Stimulated activated CD4-positive, alpha-beta T cell treated with anti-CD3 and anti-CD28 coated beads, Interleukin-4, amount 100 ng/mL, for 24 hours (primary cell): ENCODE results near the gene SHANK3.
"Not testable (repeated sequence)": the region's sequence is repeated elsewhere in the genome, so short reads cannot be mapped to it uniquely, and the experiment has no call there.

Experiments
- DNase-seq: peaks from one replicate; pipeline ENCODE4 v3.0.0-alpha.2; 2020

SHANK3 gene

DNA sequence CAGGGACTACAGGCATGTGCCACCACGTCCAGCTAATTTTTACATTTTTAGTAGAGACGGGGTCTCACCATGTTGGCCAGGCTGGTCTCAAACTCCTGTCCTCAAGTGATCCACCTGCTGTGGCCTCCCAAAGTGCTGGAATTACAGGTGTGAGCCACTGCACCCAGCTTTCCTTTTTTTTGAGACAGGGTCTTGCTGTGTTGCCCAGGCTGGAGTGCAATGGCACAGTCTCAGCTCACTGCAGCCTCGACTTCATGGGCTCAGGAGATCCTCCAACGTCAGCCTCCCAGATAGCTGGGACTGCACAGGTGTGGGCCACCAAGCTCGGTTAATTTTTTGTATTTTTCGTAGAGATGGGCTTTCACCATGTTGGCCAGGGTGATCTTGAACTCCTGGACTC is 18.0 kb upstream of the SHANK3 start:
- DNase-seq, result not testable (repeated sequence)

DNA sequence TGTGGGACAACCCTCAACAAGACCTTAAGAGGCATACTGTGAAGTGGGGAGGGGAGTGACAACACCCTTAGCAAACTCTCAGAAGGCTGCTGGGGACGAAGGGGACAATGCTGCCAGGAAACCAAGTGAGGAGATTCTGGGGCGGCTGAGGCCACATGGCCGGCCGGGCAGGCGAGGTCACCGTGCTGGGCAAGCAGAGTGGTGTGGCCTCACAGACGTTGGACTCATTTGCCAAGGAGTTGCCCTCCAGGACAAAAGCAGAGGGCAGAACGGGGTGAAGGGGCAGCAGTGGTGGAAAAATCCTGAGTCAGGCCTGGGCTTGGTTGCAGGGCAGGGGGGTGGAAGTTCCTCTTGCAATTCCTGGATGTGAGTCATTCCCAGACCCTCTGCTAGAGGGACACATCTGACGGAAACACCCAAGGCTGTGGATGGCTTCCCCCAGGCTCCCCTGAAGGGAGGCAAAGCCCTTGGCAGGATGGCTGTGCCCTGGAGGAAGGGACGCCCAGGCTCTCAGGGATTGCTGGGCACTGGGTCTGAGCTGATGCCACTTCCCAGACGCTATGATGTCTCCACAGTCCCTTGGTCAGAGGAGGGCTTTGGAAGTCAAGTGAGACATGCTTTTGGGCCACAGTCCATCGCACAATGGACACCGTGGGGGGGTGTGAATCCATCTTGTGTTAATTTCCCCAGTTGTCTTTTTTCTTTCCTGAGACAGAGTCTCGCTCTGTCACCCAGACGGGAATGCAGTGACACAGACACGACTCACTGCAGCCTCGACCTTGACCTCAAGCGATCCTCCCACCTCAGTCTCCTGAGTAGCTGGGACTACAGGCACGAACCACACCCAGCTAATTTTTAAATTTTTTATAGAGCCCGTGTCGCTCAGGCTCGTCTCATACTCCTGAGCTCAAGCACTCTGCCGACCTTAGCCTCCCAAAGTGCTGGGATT is 16.2 kb upstream of the SHANK3 start:
- no peak for DNase-seq

DNA sequence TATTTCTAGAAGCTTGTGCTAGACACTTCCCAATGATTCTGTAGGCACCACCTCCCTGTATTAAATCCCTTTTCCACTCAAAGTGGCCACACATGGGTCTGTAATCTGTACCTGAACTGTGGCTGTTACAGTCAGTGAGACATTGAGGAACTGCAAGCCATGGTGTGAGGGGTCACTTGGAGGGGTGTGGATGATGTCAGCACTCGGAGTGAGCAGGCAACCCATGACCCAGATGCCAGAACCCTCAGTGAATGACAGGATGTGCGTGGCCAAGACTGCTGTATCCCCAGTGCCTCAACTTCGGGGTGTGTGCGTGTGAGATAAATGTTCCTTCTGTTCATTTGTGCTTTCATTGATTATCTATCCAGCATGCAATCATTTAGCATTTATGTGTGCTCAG is 14.7 kb upstream of the SHANK3 start:
- DNase-seq, result no peak

DNA sequence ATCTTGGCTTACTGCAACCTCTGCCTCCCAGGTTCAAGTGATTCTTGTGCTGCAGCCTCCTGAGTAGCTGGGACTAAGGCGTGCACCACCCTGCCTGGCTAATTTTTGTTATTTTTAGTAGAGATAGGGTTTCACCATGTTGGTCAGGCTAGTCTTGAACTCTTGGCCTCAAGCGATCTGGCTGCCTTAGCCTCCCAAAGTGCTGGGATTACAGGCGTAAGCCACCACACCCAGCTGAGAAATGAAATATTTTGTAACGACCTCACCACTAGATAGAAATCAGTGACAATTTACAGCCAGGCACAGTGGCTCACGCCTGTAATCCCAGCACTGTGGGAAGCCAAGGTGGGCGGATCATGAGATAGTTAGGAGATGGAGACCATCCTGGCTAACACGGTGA is 12.9 kb upstream of the SHANK3 start:
- not testable (repeated sequence) for DNase-seq

DNA sequence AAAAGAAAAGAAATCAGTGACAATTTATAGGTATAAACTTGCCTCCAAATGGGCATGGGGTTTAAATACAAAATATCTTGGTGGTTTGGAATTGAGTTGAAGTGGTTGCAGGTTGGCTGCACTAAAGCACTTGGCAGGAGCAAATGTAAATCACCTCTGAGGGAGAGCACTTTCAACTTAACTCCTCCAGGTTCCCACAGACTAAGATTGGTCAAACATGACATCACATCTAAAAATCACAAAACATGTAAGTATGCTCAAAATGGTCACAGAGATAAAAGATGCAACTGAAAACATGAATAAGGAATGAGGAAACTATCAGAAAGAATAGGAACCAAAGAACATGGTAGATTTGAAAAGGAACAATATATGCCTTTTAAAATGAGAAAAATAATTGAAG is 12.3 kb upstream of the SHANK3 start:
- no peak for DNase-seq

DNA sequence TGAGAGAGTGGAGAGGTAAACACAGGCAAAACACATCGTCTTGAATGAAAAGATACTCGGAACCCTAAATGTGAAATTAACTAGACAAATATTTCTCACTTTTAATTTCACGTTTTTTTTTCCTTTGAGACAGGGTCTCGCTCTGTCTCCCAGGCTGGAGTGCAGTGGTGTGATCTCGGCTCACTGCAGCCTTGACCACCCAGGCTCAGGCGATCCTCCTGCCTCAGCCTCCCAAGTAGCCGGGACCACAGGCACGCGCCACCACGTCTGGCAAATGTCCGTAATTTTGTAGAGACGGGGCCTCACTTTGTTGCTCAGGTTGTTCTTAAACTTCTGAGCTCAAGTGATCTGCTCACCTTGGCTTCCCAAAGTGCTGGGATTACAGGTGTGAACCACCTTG is 7.4 kb upstream of the SHANK3 start:
- no peak for DNase-seq

DNA sequence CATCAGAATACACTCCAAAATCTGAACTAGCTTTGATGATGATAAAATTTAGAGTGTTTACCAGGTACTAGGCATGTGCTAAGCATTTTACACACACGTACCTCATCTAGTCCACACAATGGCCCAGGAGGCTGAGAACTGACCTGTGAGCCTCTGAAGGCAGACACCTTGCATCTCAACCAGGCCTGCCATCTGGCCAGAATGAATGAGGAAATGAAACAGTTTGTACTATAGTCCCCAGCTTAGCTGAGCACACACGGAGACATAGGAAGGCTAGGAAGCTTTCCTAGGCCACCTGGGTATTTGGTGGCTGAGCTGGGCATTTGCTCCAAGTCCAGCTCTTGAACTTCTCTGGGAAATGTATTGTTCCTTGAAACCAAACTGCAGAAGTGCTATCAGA is 6.9 kb upstream of the SHANK3 start:
- no peak for DNase-seq

DNA sequence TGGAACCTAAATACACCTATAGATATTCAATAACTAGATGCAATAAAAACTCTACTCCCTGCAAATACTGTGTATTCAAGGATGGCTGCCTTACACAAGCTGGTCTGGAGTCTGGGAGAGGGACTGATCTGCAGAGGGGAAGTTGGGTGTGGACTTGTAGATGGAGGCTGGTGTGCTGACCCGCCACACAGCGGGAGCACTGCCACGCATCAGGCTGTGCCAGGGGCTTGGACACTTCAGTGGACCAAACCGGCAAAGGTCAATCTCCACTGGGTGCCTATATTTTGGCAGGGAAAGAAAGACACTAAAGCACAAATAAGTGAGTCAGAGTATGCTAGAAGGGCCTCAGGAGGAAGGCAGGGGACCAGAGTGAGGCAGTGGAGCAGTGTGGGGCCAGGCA is 2.1 kb upstream of the SHANK3 start:
- no peak for DNase-seq

DNA sequence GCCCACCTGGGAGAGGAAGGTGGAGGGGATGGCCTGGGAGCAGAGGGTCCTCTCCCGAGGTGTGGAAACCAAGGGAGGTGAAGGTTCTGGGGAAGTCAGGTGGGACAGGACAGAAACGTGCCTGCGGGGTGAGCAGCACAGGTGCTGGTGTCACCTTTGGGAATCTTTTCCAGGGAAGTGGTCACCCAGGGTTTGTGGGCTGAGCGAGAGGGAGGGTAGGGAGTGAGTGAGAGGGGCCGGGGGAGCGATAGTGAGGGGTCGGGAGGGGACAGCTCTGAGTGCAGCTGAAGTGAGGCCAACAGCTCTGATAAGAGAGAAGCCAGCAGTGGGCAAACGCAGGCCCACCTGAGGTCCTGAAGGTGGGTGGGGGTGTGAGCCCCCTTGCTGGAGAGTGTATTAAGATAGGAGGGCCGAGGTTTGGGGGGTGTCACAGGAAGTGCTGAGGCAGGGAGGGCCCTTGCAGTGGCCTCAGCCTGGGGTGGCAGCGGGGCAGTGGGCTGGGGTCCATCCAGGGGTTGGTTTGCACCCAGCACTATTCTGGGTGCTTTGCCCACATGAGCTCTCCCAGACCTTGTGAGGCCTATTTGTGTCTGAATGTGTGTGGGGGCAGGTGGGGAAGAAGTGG is 1.6 kb upstream of the SHANK3 start:
- no peak for DNase-seq

DNA sequence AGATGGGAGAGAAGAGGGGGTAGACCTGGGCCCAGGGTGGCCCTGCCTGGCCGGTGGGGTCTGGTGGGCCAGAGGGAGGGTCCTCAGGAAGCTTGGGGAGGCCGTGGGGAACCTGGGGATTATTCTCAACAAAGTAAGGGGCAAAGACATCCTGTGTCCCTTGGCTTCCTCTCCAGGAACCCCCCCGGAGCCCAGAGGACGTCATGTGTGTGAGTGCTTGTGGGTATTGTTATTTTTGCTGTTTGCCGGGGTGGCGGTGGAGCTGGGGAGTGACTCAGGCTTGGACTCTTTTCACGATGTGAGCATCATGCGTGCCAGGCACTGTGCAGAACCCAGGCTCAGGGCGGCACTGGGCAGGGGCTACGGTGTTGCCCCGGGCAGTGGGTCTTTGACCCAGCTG is 982 bp upstream of the SHANK3 start:
- DNase-seq, result no peak

DNA sequence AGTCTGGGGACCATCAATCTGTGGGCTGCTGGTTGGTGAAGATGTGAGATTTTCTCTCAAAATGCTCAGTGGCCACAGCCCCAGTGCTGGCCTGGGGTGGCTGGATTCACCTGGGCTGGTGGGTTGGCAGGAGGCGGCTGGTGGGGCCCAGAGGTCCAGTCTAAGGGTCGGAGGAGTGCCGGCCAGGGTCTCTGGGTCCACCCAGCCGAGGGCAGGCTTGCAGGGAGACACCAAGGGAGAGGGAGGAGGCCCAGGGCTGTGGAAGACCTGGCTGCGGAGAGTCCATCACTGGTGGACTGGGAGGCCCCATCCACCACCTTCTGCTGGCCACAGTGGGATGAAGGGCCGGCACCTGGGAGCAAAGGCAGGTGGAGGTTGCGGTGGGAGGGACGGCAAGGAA is 582 bp upstream of the SHANK3 start:
- DNase-seq, result no peak

DNA sequence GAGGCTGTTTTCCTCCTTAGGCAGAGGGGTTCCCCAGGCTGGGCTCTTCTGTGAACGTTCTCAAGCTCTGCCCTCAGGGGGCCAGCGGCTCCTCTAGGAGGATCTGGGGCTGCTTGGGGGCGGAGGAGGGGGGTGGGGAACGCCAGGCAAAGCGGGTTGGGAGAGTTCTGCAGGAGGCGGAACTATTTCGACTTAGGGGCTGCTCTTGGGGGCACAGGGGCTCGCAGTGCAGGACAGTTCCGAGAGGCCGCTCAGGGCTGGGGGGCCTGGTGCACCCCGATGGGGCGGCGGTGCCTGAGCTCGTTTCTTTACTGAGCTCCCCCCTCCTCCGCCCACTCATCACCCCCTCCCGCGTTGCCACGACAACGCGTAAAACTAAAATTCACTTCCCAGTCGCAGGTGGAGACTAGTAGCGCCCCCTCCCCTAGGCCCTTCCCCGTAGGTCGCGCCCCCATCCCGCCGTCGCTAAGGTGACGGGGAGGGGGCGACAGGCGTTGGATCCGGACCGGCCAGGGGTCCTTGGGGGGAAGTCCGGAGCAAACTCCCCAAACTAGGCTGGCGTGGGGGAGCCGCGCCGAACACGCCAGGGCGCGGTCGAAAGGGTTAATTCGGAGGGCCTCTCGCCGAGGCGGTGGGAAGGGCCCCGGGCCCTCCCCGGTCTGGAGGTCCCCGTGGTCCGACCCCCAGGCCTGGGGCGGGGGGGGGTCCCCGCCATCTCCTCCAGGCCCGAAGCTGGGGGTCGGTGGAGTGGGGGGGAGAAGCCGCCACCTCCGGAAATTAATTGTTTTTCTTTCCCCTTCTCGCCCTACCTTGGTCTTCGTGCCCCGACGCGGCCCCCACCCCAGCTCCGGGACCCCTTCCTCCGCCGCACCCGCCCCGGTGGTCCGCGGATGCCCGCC is 857 bp downstream of the SHANK3 start:
- DNase-seq, result no peak

DNA sequence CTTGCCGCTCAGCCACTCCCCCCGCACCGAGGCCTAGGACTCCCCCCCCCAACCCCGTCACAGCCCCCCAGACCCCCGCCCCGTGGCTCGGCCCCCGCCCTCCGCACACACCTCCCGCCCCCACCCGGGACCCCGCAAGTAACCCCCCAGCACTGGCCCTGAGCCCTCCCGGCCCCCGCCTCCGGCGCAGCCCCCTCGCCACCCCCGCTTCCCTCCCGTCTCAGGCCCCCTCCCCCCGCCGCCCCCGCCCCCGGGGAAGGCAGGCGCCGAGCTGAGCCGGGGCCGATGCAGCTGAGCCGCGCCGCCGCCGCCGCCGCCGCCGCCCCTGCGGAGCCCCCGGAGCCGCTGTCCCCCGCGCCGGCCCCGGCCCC is 1.5 kb downstream of the SHANK3 start:
- DNase-seq, result no peak

DNA sequence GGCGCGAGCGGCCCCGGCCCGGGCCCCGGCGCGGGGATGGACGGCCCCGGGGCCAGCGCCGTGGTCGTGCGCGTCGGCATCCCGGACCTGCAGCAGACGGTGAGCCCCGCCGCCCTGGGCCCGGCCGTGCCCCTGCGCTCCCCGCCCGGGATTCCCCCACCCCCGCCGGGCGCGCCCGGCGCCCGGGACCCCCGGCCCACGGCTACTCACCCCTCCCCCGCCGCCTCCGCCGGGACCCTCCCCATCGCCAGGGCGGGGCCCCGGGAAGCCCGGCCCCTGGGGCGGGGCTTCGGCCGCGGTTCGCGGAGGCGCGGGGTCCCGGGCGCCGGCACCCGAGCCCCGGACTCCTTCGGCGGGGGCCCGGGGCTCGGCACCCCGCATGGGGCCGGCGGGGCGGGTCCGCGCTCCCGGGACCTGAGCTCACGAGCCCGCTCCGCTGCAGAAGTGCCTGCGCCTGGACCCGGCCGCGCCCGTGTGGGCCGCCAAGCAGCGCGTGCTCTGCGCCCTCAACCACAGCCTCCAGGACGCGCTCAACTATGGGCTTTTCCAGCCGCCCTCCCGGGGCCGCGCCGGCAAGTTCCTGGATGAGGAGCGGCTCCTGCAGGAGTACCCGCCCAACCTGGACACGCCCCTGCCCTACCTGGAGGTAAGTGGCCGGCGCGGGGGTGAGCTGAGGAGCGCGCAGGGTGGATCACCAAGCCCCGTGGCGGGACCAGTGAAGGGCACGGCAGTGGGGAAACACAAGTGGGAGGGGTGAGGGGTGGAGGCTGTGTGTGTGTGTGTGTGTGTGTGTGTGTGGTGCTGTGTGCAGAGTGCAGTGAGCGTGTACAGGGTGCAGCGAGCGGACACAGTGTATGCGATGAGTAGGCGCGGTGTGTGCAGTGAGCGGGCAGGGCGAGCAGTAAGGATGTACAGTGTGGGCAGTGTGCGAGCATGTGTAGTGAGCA is 2.3 kb downstream of the SHANK3 start:
- no peak for DNase-seq

DNA sequence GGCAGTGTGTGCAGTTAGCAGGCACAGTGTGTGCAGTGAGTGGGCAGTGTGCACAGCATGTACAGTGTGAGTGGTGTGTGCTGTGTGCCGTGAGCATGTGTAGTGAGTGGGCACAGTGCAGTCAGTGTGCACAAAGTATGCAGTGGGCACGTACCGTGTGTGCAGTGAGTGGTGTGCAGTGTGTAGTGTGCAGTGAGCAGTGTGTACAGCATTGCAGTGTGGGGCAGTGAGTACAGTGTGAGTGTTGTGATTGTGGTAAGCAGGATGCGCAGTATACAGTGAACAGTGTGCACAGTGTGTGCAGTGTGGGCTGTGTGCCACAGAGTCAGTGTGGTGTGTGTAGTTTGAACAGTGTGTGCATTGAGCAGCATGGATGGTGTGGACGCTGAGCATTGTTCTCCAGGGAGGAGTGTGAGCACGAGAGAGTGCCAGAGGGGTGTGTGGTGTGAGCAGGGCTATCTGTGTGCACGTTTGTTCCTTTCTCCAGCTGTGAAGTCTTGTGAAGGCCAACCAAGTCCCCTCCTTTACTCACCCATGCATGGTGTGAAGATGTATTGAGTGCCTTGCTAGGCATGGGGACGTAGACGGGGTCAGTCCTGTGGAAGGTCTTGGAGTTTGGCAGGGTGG is 3.0 kb downstream of the SHANK3 start:
- DNase-seq, result no peak

DNA sequence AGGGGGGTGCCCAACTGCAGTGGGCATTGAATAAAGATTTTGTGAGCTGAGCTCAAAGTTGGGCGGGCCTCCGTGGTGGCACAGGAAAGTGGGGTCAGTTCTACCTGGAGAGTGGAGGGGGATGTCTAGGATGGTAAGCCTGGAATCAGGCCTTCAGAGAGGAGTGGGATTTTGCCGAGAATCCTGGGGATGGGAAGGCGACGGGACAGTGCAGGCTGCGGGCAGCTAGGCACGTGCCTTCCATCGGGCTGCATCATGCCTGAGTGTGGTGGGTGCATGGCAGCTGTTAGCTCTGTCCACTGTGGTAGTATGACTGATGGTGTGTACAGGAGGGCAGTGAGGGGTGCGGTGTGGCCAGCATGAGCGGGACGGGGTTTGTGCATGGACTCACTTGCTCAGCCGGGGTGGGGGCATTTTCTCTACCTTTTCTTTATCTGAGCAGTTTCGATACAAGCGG is 3.6 kb downstream of the SHANK3 start:
- DNase-seq, result no peak

DNA sequence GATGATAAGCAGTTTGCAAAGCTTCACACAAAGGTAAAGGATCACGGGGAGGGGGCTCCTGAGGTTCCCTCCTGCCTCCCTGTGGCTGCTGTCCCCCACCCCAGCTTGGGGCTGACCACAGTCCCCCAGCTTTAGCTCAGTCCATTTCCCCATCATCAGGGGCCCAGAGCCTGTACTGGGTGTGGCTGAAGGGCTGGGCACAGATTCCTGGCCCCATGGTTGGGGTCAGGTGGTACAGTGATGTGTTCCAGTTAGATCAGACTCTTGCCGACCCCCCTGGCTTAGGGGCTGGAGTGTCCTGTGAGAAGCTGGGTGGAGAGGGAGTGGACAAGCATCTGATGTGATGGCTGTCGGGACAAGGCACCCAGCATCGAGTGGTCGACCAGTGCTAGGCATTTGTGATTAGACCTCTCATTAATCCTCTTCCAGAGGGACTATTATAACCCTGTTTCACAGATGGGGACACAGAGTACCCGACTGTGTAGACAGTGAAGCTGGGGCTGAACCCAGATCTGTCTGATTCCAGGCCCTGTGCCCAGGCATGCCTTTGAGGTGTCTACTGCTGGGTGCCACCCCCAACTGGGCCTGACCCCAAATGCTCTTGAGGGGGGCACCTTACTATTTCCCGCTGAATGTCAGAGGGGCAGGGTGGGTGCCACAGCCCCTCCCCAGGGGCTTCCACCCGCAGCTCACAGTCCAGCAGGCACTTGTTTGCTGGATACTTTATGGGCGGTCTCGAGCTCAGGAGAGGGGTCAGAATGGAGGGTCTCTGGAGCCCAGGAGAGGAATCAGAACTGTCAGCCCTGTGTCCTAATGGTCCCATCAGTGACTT is 4.3 kb downstream of the SHANK3 start:
- DNase-seq, result peak; percentile 2

DNA sequence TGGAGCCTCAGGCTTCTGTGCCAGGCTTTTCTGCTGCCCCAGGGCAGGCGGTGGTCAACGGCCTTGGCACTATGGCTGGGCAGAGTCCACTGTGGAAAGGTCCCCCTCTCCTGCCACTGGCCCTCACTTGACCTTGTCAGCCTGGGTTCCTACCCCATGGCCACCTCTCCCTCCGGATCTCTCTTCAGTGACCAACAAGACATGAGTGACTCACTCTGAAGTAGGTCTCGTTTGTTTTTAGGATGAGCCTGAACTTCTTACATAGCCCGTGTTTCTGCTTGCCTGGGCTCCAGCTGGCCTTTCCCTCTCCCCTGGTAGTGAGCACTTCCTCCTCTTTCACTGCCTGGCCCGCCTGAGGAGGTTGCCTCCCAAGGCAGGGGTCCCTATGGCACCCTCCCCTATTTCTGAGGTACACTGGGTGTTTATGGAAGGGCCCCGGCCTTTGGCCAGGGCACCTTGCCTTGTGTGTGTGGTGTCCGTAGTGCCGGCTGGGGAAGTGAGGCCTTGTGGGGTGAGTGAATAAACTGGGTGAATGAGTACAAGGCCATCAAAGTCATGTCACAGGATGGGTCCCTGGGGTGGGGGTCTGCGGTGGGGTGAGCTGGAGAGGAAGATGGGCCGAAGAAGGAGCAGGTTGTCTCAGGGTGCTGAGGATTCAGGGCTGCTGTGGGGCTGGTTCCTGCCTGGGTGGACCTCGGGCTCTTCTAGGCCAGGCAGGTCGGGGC is 5.0 kb downstream of the SHANK3 start:
- DNase-seq, result peak; percentile 1

DNA sequence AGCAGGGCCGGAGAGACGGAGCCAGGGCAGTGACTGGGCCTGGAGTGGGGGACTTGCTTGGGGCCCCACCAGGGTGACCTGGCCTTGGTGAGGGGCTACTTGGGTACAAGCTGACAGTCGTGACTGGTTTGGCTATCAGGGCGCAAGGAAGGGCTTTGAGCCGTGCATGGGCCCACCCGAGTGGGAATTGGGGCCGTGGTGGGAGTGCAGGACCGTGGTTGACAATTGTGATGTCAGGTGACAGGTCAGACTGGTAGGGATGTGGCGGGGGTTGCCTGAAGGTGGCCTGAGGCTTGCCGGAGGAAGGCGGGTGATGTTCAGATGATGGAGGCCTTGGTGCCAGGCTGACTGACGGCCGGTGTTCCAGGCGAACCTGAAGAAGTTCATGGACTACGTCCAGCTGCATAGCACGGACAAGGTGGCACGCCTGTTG is 5.6 kb downstream of the SHANK3 start:
- DNase-seq, result no peak
